GM12865 (cell line): ENCODE results near the gene CDH23.
A peak's percentile ranks its signal among the peaks of the same experiment; 100 is the strongest.

Source experiments
- DNase-seq: peaks from one replicate; pipeline ENCODE4 v3.0.0; 2010; ENCODE audit warnings: low read depth
- H3K4me3 ChIP-seq: 2 replicates; pipeline ENCODE4 v1.5.1; 2011; ENCODE audit warnings: mild to moderate bottlenecking, low read depth, low read length, control low read depth
- CTCF ChIP-seq: IDR thresholded peaks from 2 replicates; pipeline ENCODE4 v1.5.1; 2011; ENCODE audit warnings: low read length, control low read depth, low read depth, inconsistent platforms; ENCODE audit not compliant: insufficient read depth; ENCODE audit errors: missing control alignments

Gene CDH23

GRCh38 chr10:71756311-71757191, 359.8 kb downstream of the CDH23 start:
- DNase-seq: no peak
- TF ChIP-seq CTCF: no peak
- H3K4me3 ChIP-seq: no peak overlapping the region

GRCh38 chr10:71757399-71757922, 360.7 kb downstream of the CDH23 start:
- H3K4me3 ChIP-seq: no peak overlapping the region
- DNase-seq: no peak
- no peak for TF ChIP-seq CTCF

- no peak for TF ChIP-seq CTCF
- H3K4me3 ChIP-seq: no peak overlapping the region
- DNase-seq: no peak
Measured at GRCh38 chr10:71761105-71761511, 364.4 kb downstream of the CDH23 start.

GRCh38 chr10:71761541-71762113, 364.9 kb downstream of the CDH23 start:
- no peak for DNase-seq
- no peak overlapping the region for H3K4me3 ChIP-seq
- peak; percentile 26 for TF ChIP-seq CTCF

GRCh38 chr10:71762324-71762723, 365.6 kb downstream of the CDH23 start:
- TF ChIP-seq CTCF: no peak
- no peak for DNase-seq
- H3K4me3 ChIP-seq: no peak overlapping the region

- TF ChIP-seq CTCF: no peak
Measured at GRCh38 chr10:71763352-71764127, 366.8 kb downstream of the CDH23 start.

More at GRCh38 chr10:71763352-71764127, 366.8 kb downstream of the CDH23 start:
- no peak overlapping the region for H3K4me3 ChIP-seq
- no peak for DNase-seq
